Nephron (organoid): ENCODE measurements around the gene GOLGA6L22.
A peak's percentile ranks its signal among the peaks of the same experiment; 100 is the strongest.
"Not testable (repeated sequence)": the region's sequence is repeated elsewhere in the genome, so short reads cannot be mapped to it uniquely, and the experiment has no call there.

ENCODE experiments used
- H3K27ac Mint-ChIP-seq, 3 experiments: 2 replicates each; pipeline ENCODE4 v1.8.0; 2020; ENCODE audit warnings: mixed read lengths in 3 of 3, mild to moderate bottlenecking in 2 of 3, moderate library complexity in 1 of 3
- H3K27me3 Mint-ChIP-seq: 2 replicates; pipeline ENCODE4 v1.8.0; 2021; ENCODE audit warnings: low read depth, mild to moderate bottlenecking, moderate library complexity, mixed read lengths
- H3K36me3 Mint-ChIP-seq: 2 replicates; pipeline ENCODE4 v1.8.0; 2020; ENCODE audit warnings: low read depth, mixed read lengths
- H3K4me1 Mint-ChIP-seq: 2 replicates; pipeline ENCODE4 v1.8.0; 2020; ENCODE audit warnings: mixed read lengths
- H3K4me3 Mint-ChIP-seq, 3 experiments: 2 replicates each; pipeline ENCODE4 v1.8.0; 2020; ENCODE audit warnings: mild to moderate bottlenecking in 3 of 3, mixed read lengths in 3 of 3, moderate library complexity in 2 of 3
- H3K9me3 Mint-ChIP-seq: 2 replicates; pipeline ENCODE4 v1.8.0; 2020; ENCODE audit warnings: mixed read lengths

Gene GOLGA6L22

GRCh38 chr15:22458603-22459002, at the start of gene GOLGA6L22:
GOLGA6L22 (plus strand) TSS chr15:22458903; CDS start chr15:22458994, 91 bp downstream.
- not testable (repeated sequence) for H3K4me3 Mint-ChIP-seq, H3K4me1 Mint-ChIP-seq, H3K36me3 Mint-ChIP-seq, H3K27me3 Mint-ChIP-seq, H3K27ac Mint-ChIP-seq, H3K9me3 Mint-ChIP-seq

GRCh38 chr15:22417288-22417687, 41.4 kb upstream of the GOLGA6L22 start:
- H3K27me3 Mint-ChIP-seq, H3K36me3 Mint-ChIP-seq, H3K4me3 Mint-ChIP-seq, H3K27ac Mint-ChIP-seq, H3K9me3 Mint-ChIP-seq, H3K4me1 Mint-ChIP-seq: not testable (repeated sequence)

GRCh38 chr15:22417795-22418194, 40.9 kb upstream of the GOLGA6L22 start:
- not testable (repeated sequence) for H3K27ac Mint-ChIP-seq, H3K9me3 Mint-ChIP-seq

GRCh38 chr15:22418212-22418611, 40.5 kb upstream of the GOLGA6L22 start:
- not testable (repeated sequence) for H3K4me3 Mint-ChIP-seq, H3K27ac Mint-ChIP-seq, H3K36me3 Mint-ChIP-seq, H3K9me3 Mint-ChIP-seq, H3K4me1 Mint-ChIP-seq, H3K27me3 Mint-ChIP-seq

More at GRCh38 chr15:22417795-22418194, 40.9 kb upstream of the GOLGA6L22 start:
- H3K4me3 Mint-ChIP-seq, H3K4me1 Mint-ChIP-seq, H3K36me3 Mint-ChIP-seq, H3K27me3 Mint-ChIP-seq: not testable (repeated sequence)

GRCh38 chr15:22418666-22419065, 40.0 kb upstream of the GOLGA6L22 start:
- H3K36me3 Mint-ChIP-seq, H3K4me1 Mint-ChIP-seq, H3K27me3 Mint-ChIP-seq, H3K4me3 Mint-ChIP-seq, H3K9me3 Mint-ChIP-seq, H3K27ac Mint-ChIP-seq: not testable (repeated sequence)

GRCh38 chr15:22420340-22420739, 38.4 kb upstream of the GOLGA6L22 start:
- H3K27ac Mint-ChIP-seq, H3K36me3 Mint-ChIP-seq, H3K27me3 Mint-ChIP-seq, H3K4me1 Mint-ChIP-seq, H3K4me3 Mint-ChIP-seq, H3K9me3 Mint-ChIP-seq: not testable (repeated sequence)

- not testable (repeated sequence) for H3K4me3 Mint-ChIP-seq, H3K9me3 Mint-ChIP-seq, H3K4me1 Mint-ChIP-seq, H3K27ac Mint-ChIP-seq, H3K27me3 Mint-ChIP-seq, H3K36me3 Mint-ChIP-seq
These were observed 29.3 kb upstream of the GOLGA6L22 start for GRCh38 chr15:22429426-22429825.

- H3K4me3 Mint-ChIP-seq, H3K4me1 Mint-ChIP-seq, H3K36me3 Mint-ChIP-seq, H3K9me3 Mint-ChIP-seq, H3K27ac Mint-ChIP-seq, H3K27me3 Mint-ChIP-seq: not testable (repeated sequence)
These were observed 27.0 kb upstream of the GOLGA6L22 start for GRCh38 chr15:22431687-22432086.

GRCh38 chr15:22494490-22495113, 35.9 kb downstream of the GOLGA6L22 start:
- H3K4me1 Mint-ChIP-seq, H3K9me3 Mint-ChIP-seq, H3K27ac Mint-ChIP-seq, H3K27me3 Mint-ChIP-seq, H3K36me3 Mint-ChIP-seq: not testable (repeated sequence)
- H3K4me3 Mint-ChIP-seq: peak overlapping the region in 2 of 3 experiments; percentile 57 to 68

GRCh38 chr15:22497200-22497599, 38.5 kb downstream of the GOLGA6L22 start:
- not testable (repeated sequence) for H3K9me3 Mint-ChIP-seq

GRCh38 chr15:22498220-22498925, 39.7 kb downstream of the GOLGA6L22 start:
- H3K27ac Mint-ChIP-seq, H3K36me3 Mint-ChIP-seq, H3K9me3 Mint-ChIP-seq: not testable (repeated sequence)

More at GRCh38 chr15:22497200-22497599, 38.5 kb downstream of the GOLGA6L22 start:
- H3K27me3 Mint-ChIP-seq, H3K36me3 Mint-ChIP-seq, H3K4me3 Mint-ChIP-seq, H3K27ac Mint-ChIP-seq, H3K4me1 Mint-ChIP-seq: not testable (repeated sequence)

GRCh38 chr15:22502272-22502671, 43.6 kb downstream of the GOLGA6L22 start:
- H3K4me1 Mint-ChIP-seq, H3K27me3 Mint-ChIP-seq, H3K4me3 Mint-ChIP-seq, H3K27ac Mint-ChIP-seq, H3K9me3 Mint-ChIP-seq: not testable (repeated sequence)
- peaks cover 11% of the 10 kb centered on the region for H3K36me3 Mint-ChIP-seq

More at GRCh38 chr15:22498220-22498925, 39.7 kb downstream of the GOLGA6L22 start:
- H3K4me3 Mint-ChIP-seq, H3K27me3 Mint-ChIP-seq, H3K4me1 Mint-ChIP-seq: not testable (repeated sequence)

GRCh38 chr15:22506959-22507358, 48.3 kb downstream of the GOLGA6L22 start:
- not testable (repeated sequence) for H3K4me3 Mint-ChIP-seq, H3K9me3 Mint-ChIP-seq, H3K27me3 Mint-ChIP-seq, H3K4me1 Mint-ChIP-seq, H3K27ac Mint-ChIP-seq
- peaks cover 11% of the 10 kb centered on the region for H3K36me3 Mint-ChIP-seq

GRCh38 chr15:22516140-22516539, 57.4 kb downstream of the GOLGA6L22 start:
- H3K9me3 Mint-ChIP-seq, H3K27ac Mint-ChIP-seq, H3K36me3 Mint-ChIP-seq, H3K4me3 Mint-ChIP-seq, H3K4me1 Mint-ChIP-seq, H3K27me3 Mint-ChIP-seq: not testable (repeated sequence)
